ENCODE measurements around the gene KDM8.

The KDM8 gene

GRCh38 chr16:27238016-27238587 is 34.8 kb downstream of the KDM8 start:
- DNase-seq (ENCODE audit: low read depth, low spot score): no peak
- no peak overlapping the region for H3K4me3 ChIP-seq (ENCODE audit: low read depth, low read length)
- CTCF ChIA-PET: interaction anchor here (1.1 to 11.3 kb wide), 3 partner anchors 12 to 213 kb away, joined by 3 to 355 read pairs (median 4); no protein-coding TSS in a partner anchor
- POLR2A ChIA-PET: interaction anchor here (0.6 kb wide), 1 partner anchor 19 kb away, joined by 3 read pairs; no protein-coding TSS in a partner anchor
- TF ChIP-seq, protein P1, sequence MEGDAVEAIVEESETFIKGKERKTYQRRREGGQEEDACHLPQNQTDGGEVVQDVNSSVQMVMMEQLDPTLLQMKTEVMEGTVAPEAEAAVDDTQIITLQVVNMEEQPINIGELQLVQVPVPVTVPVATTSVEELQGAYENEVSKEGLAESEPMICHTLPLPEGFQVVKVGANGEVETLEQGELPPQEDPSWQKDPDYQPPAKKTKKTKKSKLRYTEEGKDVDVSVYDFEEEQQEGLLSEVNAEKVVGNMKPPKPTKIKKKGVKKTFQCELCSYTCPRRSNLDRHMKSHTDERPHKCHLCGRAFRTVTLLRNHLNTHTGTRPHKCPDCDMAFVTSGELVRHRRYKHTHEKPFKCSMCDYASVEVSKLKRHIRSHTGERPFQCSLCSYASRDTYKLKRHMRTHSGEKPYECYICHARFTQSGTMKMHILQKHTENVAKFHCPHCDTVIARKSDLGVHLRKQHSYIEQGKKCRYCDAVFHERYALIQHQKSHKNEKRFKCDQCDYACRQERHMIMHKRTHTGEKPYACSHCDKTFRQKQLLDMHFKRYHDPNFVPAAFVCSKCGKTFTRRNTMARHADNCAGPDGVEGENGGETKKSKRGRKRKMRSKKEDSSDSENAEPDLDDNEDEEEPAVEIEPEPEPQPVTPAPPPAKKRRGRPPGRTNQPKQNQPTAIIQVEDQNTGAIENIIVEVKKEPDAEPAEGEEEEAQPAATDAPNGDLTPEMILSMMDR (IDR thresholded peaks at IDR 0.05; ENCODE audit: insufficient read depth, low read length, missing control alignments): no peak

DNA sequence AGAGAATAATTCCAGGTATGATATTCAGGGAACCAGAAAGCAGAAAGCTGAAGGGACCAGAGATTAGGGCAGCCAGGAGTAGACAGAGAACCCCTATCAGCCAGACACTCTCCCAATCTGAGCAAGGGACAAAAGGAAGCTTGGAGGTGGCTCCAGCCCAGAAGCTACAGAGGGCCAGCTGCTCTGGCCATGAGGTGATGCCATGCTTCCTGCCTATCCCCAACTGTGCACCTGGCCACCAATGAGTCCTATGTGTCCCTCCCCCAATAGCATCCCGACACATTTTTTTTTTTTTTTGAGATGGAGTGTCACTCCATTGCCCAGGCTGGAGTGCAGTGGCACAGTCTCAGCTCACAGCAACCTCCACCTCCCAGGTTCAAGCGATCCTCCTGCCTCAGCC is 35.3 kb downstream of the KDM8 start:
- H3K4me3 ChIP-seq (ENCODE audit: low read depth, low read length): no peak overlapping the region
- TF ChIP-seq, protein P1 (IDR thresholded peaks at IDR 0.05; ENCODE audit: insufficient read depth, low read length, missing control alignments): no peak
- DNase-seq (ENCODE audit: low read depth, low spot score): no peak
- ChIA-PET CTCF (interaction anchor here (1.0 to 11.3 kb wide), 2 partner anchors 78 to 131 kb away, joined by 3 to 355 read pairs; no protein-coding TSS in a partner anchor), POLR2A (interaction anchor here (0.6 kb wide), 1 partner anchor 18 kb away, joined by 3 read pairs; no protein-coding TSS in a partner anchor)

DNA sequence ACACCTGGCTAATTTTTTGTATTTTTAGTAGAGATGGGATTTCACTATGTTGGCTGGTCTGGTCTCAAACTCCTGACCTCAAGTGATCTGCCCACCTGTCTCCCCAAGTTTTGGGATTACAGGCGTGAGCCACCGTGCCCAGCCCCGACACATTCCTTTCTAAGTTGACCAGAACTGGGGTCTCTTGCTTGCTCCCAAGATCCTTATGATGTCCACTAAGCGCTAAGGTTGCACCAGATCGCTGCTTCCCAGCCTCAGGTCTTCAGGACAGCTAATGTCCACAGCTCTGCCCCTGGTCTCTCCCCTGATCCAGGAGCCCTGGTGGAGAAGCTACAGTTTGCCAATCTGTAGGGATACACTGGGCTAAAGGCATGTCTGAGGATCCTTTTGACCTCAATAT is 35.7 kb downstream of the KDM8 start:
- CTCF ChIA-PET: interaction anchor here (1.0 to 11.3 kb wide), 2 partner anchors 77 to 130 kb away, joined by 3 to 355 read pairs; no protein-coding TSS in a partner anchor
- no peak overlapping the region for H3K4me3 ChIP-seq (ENCODE audit: low read depth, low read length)
- TF ChIP-seq, protein P1 (IDR thresholded peaks at IDR 0.05; ENCODE audit: insufficient read depth, low read length, missing control alignments): no peak
- POLR2A ChIA-PET: no interaction called here
- no peak for DNase-seq (ENCODE audit: low read depth, low spot score)

GRCh38 chr16:27239906-27240655 is 36.8 kb downstream of the KDM8 start:
- ChIA-PET POLR2A (no interaction called here), CTCF (interaction anchor here (0.9 to 5.4 kb wide), 4 partner anchors 85 to 215 kb away, joined by 3 to 38 read pairs (median 4); no protein-coding TSS in a partner anchor)

DNA sequence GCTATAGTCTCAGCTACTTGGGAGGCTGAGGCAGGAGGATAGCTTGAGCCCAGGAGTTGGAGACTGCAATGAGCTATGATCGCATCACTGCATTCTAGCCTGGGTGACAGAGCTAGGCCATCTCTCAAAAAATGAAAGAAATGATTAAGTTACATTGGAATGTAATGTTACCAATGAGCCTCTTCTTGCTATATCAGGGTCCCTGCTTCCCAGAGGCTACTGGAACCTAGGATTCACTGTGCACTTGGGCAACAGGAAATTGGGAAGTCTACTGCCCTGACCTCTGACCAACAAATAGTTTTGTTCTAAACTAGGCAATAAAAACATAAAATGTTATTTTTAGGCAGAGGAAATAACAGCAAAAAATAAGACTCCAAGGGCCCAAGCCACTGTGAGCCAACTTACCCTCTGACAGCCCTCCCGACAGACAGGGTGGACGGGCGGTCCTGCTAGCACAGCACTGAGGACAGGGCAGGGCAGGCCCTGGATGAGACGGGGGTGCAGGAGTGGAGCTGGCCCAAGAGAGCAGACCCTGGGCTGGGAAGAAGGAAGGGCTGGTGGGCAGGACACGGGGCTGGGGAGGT is 37.7 kb downstream of the KDM8 start:
- TF ChIP-seq, protein P1 (IDR thresholded peaks at IDR 0.05; ENCODE audit: insufficient read depth, low read length, missing control alignments): no peak
- peak; percentile 36 for DNase-seq (ENCODE audit: low read depth, low spot score)
- CTCF ChIA-PET: interaction anchor here (0.6 to 5.4 kb wide), 9 partner anchors 9 to 218 kb away, joined by 3 to 38 read pairs (median 3); no protein-coding TSS in a partner anchor
- no peak overlapping the region for H3K4me3 ChIP-seq (ENCODE audit: low read depth, low read length)
- POLR2A ChIA-PET: no interaction called here

More at GRCh38 chr16:27239906-27240655, 36.8 kb downstream of the KDM8 start:
- no peak for DNase-seq (ENCODE audit: low read depth, low spot score)
- TF ChIP-seq, protein P1 (IDR thresholded peaks at IDR 0.05; ENCODE audit: insufficient read depth, low read length, missing control alignments): no peak
- no peak overlapping the region for H3K4me3 ChIP-seq (ENCODE audit: low read depth, low read length)
